Mucosa of stomach (tissue), 1 donor: Measurements from ENCODE around the gene MYO1D.

ENCODE experiments used
- H3K27me3 ChIP-seq: one replicate; pipeline ENCODE4 v1.7.0; 2013; ENCODE audit warnings: mild to moderate bottlenecking, low read length; ENCODE audit not compliant: control insufficient read depth, insufficient read depth
- H3K36me3 ChIP-seq: one replicate; pipeline ENCODE4 v1.7.0; 2013; ENCODE audit warnings: low read length; ENCODE audit not compliant: control insufficient read depth, insufficient read depth
- H3K4me1 ChIP-seq: one replicate; pipeline ENCODE4 v1.7.0; 2013; ENCODE audit warnings: mild to moderate bottlenecking, low read length; ENCODE audit not compliant: control insufficient read depth, insufficient read depth
- H3K4me3 ChIP-seq: one replicate; pipeline ENCODE4 v1.7.0; 2013; ENCODE audit warnings: low read length
- H3K9ac ChIP-seq: one replicate; pipeline ENCODE4 v1.7.0; 2013; ENCODE audit warnings: mild to moderate bottlenecking, low read length, moderate library complexity
- H3K9me3 ChIP-seq: one replicate; pipeline ENCODE4 v1.7.0; 2013; ENCODE audit warnings: mild to moderate bottlenecking, low read length, moderate library complexity; ENCODE audit not compliant: control insufficient read depth
- donor health status: Pancreatic carcinoma.

The MYO1D gene

DNA sequence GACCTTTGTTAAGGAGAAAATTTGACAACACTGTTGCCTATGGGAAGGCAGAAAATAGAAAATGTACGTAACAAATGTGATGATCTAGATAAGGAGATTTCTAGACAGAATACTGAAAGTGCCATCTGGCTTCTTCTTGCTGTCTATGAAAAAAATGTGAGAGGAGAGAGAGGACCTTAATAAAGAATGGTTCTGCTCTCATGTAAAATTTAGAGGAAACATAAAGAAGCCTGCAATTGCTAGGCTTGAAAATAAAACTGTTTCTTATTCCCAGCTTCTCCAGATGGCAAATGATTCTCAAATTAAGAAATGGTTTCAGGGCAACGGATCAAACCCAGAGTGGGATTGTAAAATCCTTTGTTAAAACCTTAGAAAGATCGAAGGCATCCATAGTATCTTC, 261.6 kb downstream of the MYO1D start:
- Histone ChIP-seq H3K36me3 (no peaks in the 10 kb centered on the region), H3K9me3 (no peaks in the 10 kb centered on the region), H3K4me1 (no peaks in the 10 kb centered on the region), H3K9ac (no peak overlapping the region), H3K4me3 (no peak overlapping the region), H3K27me3 (no peaks in the 10 kb centered on the region)

DNA sequence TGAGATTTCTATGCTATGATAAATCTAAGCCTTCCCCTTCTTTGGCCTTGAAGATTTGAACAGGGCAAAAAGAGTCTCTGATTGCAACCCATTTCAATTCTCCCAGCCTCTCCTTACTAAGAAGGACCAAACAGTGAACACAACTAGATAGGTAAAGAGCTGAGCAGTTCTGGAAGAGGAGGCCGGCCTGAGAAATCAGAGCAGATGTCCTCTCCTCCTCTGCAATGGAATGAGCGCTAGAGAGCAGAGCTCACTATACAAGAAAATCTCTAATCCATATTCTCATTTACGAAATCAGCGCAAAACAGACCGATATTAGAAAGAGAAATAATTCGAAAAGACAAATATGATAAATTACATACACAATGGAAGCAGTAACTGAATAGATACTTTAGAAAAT, 266.0 kb downstream of the MYO1D start:
- no peak overlapping the region for H3K9ac ChIP-seq
- no peaks in the 10 kb centered on the region for H3K9me3 ChIP-seq
- no peaks in the 10 kb centered on the region for H3K27me3 ChIP-seq
- no peak overlapping the region for H3K4me3 ChIP-seq
- no peaks in the 10 kb centered on the region for H3K36me3 ChIP-seq
- H3K4me1 ChIP-seq = no peaks in the 10 kb centered on the region

GRCh38 chr17:32609884-32610650, 266.9 kb downstream of the MYO1D start:
- H3K4me3 ChIP-seq = no peak overlapping the region
- no peaks in the 10 kb centered on the region for H3K27me3 ChIP-seq
- no peaks in the 10 kb centered on the region for H3K36me3 ChIP-seq

DNA sequence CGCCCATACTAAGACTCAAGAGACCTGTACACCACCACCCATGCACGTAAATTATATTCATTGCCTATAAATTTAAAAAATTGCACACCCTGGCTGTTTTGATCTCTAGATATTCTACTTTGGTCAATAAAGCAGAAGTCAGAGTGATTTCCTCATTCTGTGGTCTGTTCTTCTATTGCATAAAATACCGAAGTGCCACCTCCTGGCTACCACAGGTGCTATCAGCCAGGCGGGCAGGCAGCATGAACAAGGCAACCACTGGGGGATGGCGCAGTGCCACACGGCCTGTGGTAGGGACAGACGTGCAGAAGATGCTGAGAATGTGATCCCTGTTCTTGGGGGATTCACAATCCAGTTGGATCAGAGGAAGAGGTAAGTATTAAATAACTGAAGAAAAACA, 267.8 kb downstream of the MYO1D start:
- H3K9me3 ChIP-seq = no peaks in the 10 kb centered on the region
- no peak overlapping the region for H3K4me3 ChIP-seq
- H3K4me1 ChIP-seq = no peaks in the 10 kb centered on the region
- no peak overlapping the region for H3K9ac ChIP-seq
- H3K36me3 ChIP-seq = no peaks in the 10 kb centered on the region
- H3K27me3 ChIP-seq = no peaks in the 10 kb centered on the region

More at GRCh38 chr17:32609884-32610650, 266.9 kb downstream of the MYO1D start:
- H3K9me3 ChIP-seq = no peaks in the 10 kb centered on the region
- no peaks in the 10 kb centered on the region for H3K4me1 ChIP-seq
- H3K9ac ChIP-seq = no peak overlapping the region

DNA sequence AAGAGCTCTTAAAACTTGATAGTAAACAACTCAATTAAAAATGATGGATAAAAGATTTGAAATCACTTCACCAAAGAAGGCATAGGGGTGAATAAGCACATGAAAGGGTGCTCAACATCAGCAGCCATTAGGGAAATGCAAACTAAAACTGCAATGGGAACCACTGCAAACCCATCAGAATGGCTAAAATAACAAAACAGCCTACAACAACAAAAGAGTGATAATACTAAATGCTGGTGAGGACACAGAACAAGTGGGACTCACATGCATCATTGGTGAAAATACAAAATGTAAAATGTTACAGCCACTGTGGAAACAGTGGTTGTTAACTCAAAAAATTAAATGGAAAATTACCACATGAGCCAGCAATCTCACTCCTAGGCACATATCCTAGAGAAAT, 268.7 kb downstream of the MYO1D start:
- H3K36me3 ChIP-seq = no peaks in the 10 kb centered on the region
- H3K4me1 ChIP-seq = no peaks in the 10 kb centered on the region

DNA sequence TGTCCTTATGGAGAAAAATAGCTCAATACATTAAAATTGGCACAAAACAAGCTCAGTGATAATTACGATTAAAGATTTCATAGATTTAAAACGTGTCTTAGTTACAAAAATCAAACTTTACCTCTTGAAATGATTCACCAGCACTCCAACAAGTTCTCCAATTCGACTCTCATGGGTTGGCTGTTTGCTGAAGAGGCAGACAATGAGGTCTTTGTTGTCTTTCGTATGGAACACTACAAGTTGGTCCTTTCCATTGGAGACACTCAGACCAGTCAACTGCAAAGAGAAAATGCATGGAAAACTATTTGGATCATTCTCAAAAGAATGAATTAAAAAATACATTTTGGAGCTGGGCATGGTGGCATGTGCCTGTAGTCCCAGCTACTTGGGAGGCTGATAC, 272.0 kb downstream of the MYO1D start:
- Histone ChIP-seq H3K4me1 (no peaks in the 10 kb centered on the region), H3K27me3 (no peaks in the 10 kb centered on the region), H3K9ac (no peak overlapping the region), H3K36me3 (no peaks in the 10 kb centered on the region), H3K4me3 (no peak overlapping the region), H3K9me3 (no peaks in the 10 kb centered on the region)

More for the DNA sequence above, 268.7 kb downstream of the MYO1D start:
- Histone ChIP-seq H3K4me3 (no peak overlapping the region), H3K27me3 (no peaks in the 10 kb centered on the region), H3K9me3 (no peaks in the 10 kb centered on the region), H3K9ac (no peak overlapping the region)

- Histone ChIP-seq H3K9ac (no peak overlapping the region), H3K4me3 (no peak overlapping the region), H3K36me3 (no peaks in the 10 kb centered on the region), H3K9me3 (no peaks in the 10 kb centered on the region), H3K27me3 (no peaks in the 10 kb centered on the region), H3K4me1 (no peaks in the 10 kb centered on the region)
These were observed 274.5 kb downstream of the MYO1D start for GRCh38 chr17:32602396-32602795.

GRCh38 chr17:32601866-32602265, 275.1 kb downstream of the MYO1D start:
- Histone ChIP-seq H3K27me3 (no peaks in the 10 kb centered on the region), H3K9me3 (no peaks in the 10 kb centered on the region), H3K4me3 (no peak overlapping the region), H3K4me1 (no peaks in the 10 kb centered on the region), H3K36me3 (no peaks in the 10 kb centered on the region), H3K9ac (no peak overlapping the region)

GRCh38 chr17:32596628-32597027, 280.3 kb downstream of the MYO1D start:
- no peaks in the 10 kb centered on the region for H3K36me3 ChIP-seq
- no peaks in the 10 kb centered on the region for H3K9me3 ChIP-seq
- no peaks in the 10 kb centered on the region for H3K27me3 ChIP-seq
- no peaks in the 10 kb centered on the region for H3K4me1 ChIP-seq
- H3K9ac ChIP-seq = no peak overlapping the region
- H3K4me3 ChIP-seq = no peak overlapping the region

DNA sequence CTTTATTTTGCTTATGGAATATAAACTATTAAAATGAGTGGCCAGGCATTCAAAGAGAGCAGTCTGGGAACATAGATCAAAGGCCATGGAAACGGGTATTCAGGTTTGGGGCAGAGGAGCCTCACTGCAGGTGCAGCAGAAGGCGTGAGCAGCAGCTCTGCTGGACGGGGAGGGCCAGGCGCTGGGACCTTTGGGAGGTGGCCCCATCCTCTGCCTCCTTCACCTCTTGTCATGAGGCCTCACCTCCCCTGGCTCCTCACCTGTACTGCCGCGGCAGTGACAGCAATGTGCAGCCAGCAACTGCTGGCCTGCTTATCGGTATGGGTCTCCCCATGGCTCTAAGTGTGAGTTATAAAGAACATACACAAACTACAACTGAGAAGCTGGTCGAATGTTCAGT, 280.7 kb downstream of the MYO1D start:
- no peaks in the 10 kb centered on the region for H3K36me3 ChIP-seq
- no peaks in the 10 kb centered on the region for H3K4me1 ChIP-seq
- H3K9me3 ChIP-seq = no peaks in the 10 kb centered on the region

GRCh38 chr17:32593003-32593402, 283.9 kb downstream of the MYO1D start:
- Histone ChIP-seq H3K9ac (no peak overlapping the region), H3K9me3 (no peaks in the 10 kb centered on the region), H3K4me3 (no peak overlapping the region), H3K4me1 (no peaks in the 10 kb centered on the region), H3K27me3 (no peaks in the 10 kb centered on the region), H3K36me3 (no peaks in the 10 kb centered on the region)

More for the DNA sequence above, 280.7 kb downstream of the MYO1D start:
- Histone ChIP-seq H3K9ac (no peak overlapping the region), H3K4me3 (no peak overlapping the region), H3K27me3 (no peaks in the 10 kb centered on the region)

DNA sequence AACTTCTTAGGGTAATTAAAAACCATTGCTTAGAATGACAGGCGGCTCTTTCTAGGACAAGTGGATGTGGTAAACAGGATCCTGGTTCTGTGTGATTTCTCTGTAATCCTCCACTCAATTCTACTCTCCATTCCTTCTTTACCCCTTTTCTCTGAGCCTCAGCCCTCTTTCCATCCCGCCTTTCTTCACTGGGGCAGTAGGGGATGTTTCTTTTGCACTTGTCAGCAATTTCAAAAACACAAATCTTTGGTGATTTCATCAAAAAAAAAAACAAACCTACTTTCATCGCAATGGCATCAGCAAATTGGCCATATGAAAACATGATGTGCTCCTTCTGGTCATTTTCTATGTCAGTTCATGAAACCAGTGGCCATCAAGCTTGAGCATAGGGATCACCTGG, 285.5 kb downstream of the MYO1D start:
- no peaks in the 10 kb centered on the region for H3K9me3 ChIP-seq
- no peak overlapping the region for H3K4me3 ChIP-seq
- no peak overlapping the region for H3K9ac ChIP-seq
- no peaks in the 10 kb centered on the region for H3K36me3 ChIP-seq
- no peaks in the 10 kb centered on the region for H3K4me1 ChIP-seq
- H3K27me3 ChIP-seq = no peaks in the 10 kb centered on the region

- Histone ChIP-seq H3K4me1 (no peaks in the 10 kb centered on the region), H3K9ac (no peak overlapping the region), H3K9me3 (no peaks in the 10 kb centered on the region), H3K27me3 (no peaks in the 10 kb centered on the region), H3K4me3 (no peak overlapping the region), H3K36me3 (no peaks in the 10 kb centered on the region)
These were observed 285.9 kb downstream of the MYO1D start for GRCh38 chr17:32590974-32591373.
